IMR-90 (cell line): ENCODE measurements around the gene BAIAP2. TPM values are rescaled to one million over a fixed set of nuclear protein-coding genes. Genes with fewer than 3 reads are reported as not detected.

Experiments
- ATAC-seq: fragments of 200-7000 bp; cut with Tn5 transposase; 2 replicates; pipeline ENCODE4 v1.9.1; 2020; ENCODE audit warnings: low read depth, mild to moderate bottlenecking, moderate library complexity
- BruUV-seq: library from RNA; stranded (reverse); fragments of 400-500 nt; replicated peaks from 2 replicates; lab custom pipeline; 2021; lab: Mats Ljungman, UMichigan
- CTCF ChIA-PET: fragments of 300-600 bp; formaldehyde crosslinking; extraction: SDS; loops from one replicate; lab custom pipeline; 2021; ENCODE audit warnings: antibody characterized with exemption; lab: Yijun Ruan, JAX
- POLR2A ChIA-PET: fragments of 300-600 bp; sonication (Branson Sonifier 250); formaldehyde crosslinking; loops from one replicate; lab custom pipeline; 2022; ENCODE audit warnings: antibody characterized with exemption; ENCODE audit not compliant: unreplicated experiment; lab: Charles Lee
- DNase-seq: peaks from one replicate; pipeline ENCODE4 v3.0.0; 2013
- H2AFZ ChIP-seq: replicated peaks from 2 replicates; pipeline ENCODE3; 2013; ENCODE audit warnings: low read length, mild to moderate bottlenecking; ENCODE audit not compliant: poor library complexity
- H2AK5ac ChIP-seq: 2 replicates; pipeline ENCODE4 v1.6.1; 2013; ENCODE audit warnings: low read depth, low read length, inconsistent platforms
- H2AK9ac ChIP-seq: replicated peaks from 2 replicates; pipeline ENCODE3; 2013; ENCODE audit warnings: mild to moderate bottlenecking, low read depth, low read length, moderate library complexity; ENCODE audit not compliant: poor library complexity
- H2BK120ac ChIP-seq: 2 replicates; pipeline ENCODE4 v1.6.1; 2013; ENCODE audit warnings: low read depth, low read length, inconsistent platforms
- H2BK15ac ChIP-seq: 3 replicates; pipeline ENCODE4 v1.6.1; 2013; ENCODE audit warnings: low read depth, low read length, inconsistent platforms
- H2BK20ac ChIP-seq: 2 replicates; pipeline ENCODE4 v1.6.1; 2013; ENCODE audit warnings: low read depth, mild to moderate bottlenecking, inconsistent platforms, low read length, moderate library complexity
- H2BK5ac ChIP-seq: 2 replicates; pipeline ENCODE4 v1.6.1; 2013; ENCODE audit warnings: mild to moderate bottlenecking, low read depth, low read length, inconsistent platforms; ENCODE audit not compliant: poor library complexity, severe bottlenecking
- H3K14ac ChIP-seq: replicated peaks from 2 replicates; pipeline ENCODE4 v1.6.1; 2013; ENCODE audit warnings: low read depth, low read length, inconsistent platforms
- H3K18ac ChIP-seq: 2 replicates; pipeline ENCODE4 v1.6.1; 2013; ENCODE audit warnings: low read depth, low read length, control low read depth
- H3K23ac ChIP-seq: 2 replicates; pipeline ENCODE4 v1.6.1; 2013; ENCODE audit warnings: low read depth, low read length, inconsistent platforms
- H3K27ac ChIP-seq: 2 replicates; pipeline ENCODE4 v1.5.1; 2013; ENCODE audit warnings: mild to moderate bottlenecking, control low read depth, low read length; ENCODE audit not compliant: insufficient read depth
- H3K27me3 ChIP-seq: 2 replicates; pipeline ENCODE4 v1.6.1; 2013; ENCODE audit warnings: low read length; ENCODE audit not compliant: control insufficient read depth, insufficient read depth
- H3K36me3 ChIP-seq: 2 replicates; pipeline ENCODE4 v1.6.1; 2013; ENCODE audit warnings: low read length, mixed read lengths; ENCODE audit not compliant: control insufficient read depth, insufficient read depth
- H3K4ac ChIP-seq: 2 replicates; pipeline ENCODE4 v1.6.1; 2013; ENCODE audit warnings: low read depth, low read length, inconsistent platforms
- H3K4me1 ChIP-seq: 2 replicates; pipeline ENCODE4 v1.6.1; 2013; ENCODE audit warnings: low read length, mixed read lengths; ENCODE audit not compliant: control insufficient read depth, insufficient read depth
- H3K4me2 ChIP-seq: 2 replicates; pipeline ENCODE4 v1.6.1; 2013; ENCODE audit warnings: low read depth, mild to moderate bottlenecking, control low read depth, low read length, moderate library complexity
- H3K4me3 ChIP-seq: 2 replicates; pipeline ENCODE4 v1.5.1; 2013; ENCODE audit warnings: low read depth, mild to moderate bottlenecking, control low read depth, low read length, moderate library complexity; ENCODE audit not compliant: insufficient read depth
- H3K56ac ChIP-seq: 2 replicates; pipeline ENCODE4 v1.6.1; 2013; ENCODE audit warnings: low read length, inconsistent platforms; ENCODE audit not compliant: insufficient read depth; ENCODE audit errors: extremely low read depth
- H3K79me1 ChIP-seq, 2 experiments: 2 replicates each; pipeline ENCODE4 v1.6.1; 2013; ENCODE audit warnings: low read length in 2 of 2, inconsistent platforms in 1 of 2, low read depth in 1 of 2
- H3K9ac ChIP-seq: 2 replicates; pipeline ENCODE4 v1.6.1; 2013; ENCODE audit warnings: low read depth, low read length, control low read depth
- H3K9me1 ChIP-seq: 2 replicates; pipeline ENCODE4 v1.6.1; 2013; ENCODE audit warnings: low read length, inconsistent platforms; ENCODE audit not compliant: insufficient read depth
- H3K9me3 ChIP-seq: 2 replicates; pipeline ENCODE4 v1.6.1; 2013; ENCODE audit warnings: low read length; ENCODE audit not compliant: control insufficient read depth, insufficient read depth
- H4K20me1 ChIP-seq: 2 replicates; pipeline ENCODE4 v1.6.1; 2013; ENCODE audit warnings: low read length, inconsistent platforms; ENCODE audit not compliant: insufficient read depth
- H4K5ac ChIP-seq: 2 replicates; pipeline ENCODE4 v1.6.1; 2013; ENCODE audit warnings: mild to moderate bottlenecking, low read depth, low read length, control low read depth
- H4K8ac ChIP-seq, 2 experiments: 2 replicates each; pipeline ENCODE4 v1.6.1; 2013; ENCODE audit warnings: low read depth in 2 of 2, low read length in 2 of 2, control low read depth in 1 of 2, inconsistent platforms in 1 of 2
- H4K91ac ChIP-seq: 2 replicates; pipeline ENCODE4 v1.6.1; 2013; ENCODE audit warnings: low read depth, low read length, inconsistent platforms; ENCODE audit not compliant: insufficient read depth
- BHLHE40 ChIP-seq: fragments of 150-350 bp; IDR thresholded peaks from 2 replicates; pipeline ENCODE4 v1.6.1; 2016; ENCODE audit warnings: mild to moderate bottlenecking, low read depth, low read length
- CEBPB ChIP-seq: IDR thresholded peaks from 2 replicates; pipeline ENCODE4 v1.6.1; 2012; ENCODE audit warnings: low read depth, low read length, improper control_type of control experiment
- CHD1 ChIP-seq: IDR thresholded peaks from 2 replicates; pipeline ENCODE4 v1.6.1; 2012; ENCODE audit warnings: low read depth, low read length, improper control_type of control experiment
- CTCF ChIP-seq: conservative IDR thresholded peaks from 2 replicates; pipeline ENCODE4 v1.5.1; 2012; ENCODE audit warnings: mild to moderate bottlenecking, low read depth, low read length, improper control_type of control experiment
- ELK1 ChIP-seq: fragments of 150-350 bp; IDR thresholded peaks from 2 replicates; pipeline ENCODE4 v1.6.1; 2016; ENCODE audit warnings: low read depth, mild to moderate bottlenecking, low read length, moderate library complexity, borderline replicate concordance
- FOS ChIP-seq: fragments of 150-350 bp; IDR thresholded peaks from 2 replicates; pipeline ENCODE4 v1.6.1; 2016; ENCODE audit warnings: low read depth, low read length
- MAZ ChIP-seq: IDR thresholded peaks from 2 replicates; pipeline ENCODE4 v1.6.1; 2012; ENCODE audit warnings: low read depth, mild to moderate bottlenecking, low read length, improper control_type of control experiment, moderate library complexity, borderline replicate concordance
- MXI1 ChIP-seq: IDR thresholded peaks from 2 replicates; pipeline ENCODE4 v1.6.1; 2012; ENCODE audit warnings: low read depth, mild to moderate bottlenecking, low read length, moderate library complexity, borderline replicate concordance
- NFE2L2 ChIP-seq: fragments of 150-350 bp; IDR thresholded peaks from 2 replicates; pipeline ENCODE4 v1.6.1; 2016; ENCODE audit warnings: low read depth, mild to moderate bottlenecking, low read length
- POLR2A ChIP-seq: IDR thresholded peaks from 2 replicates; pipeline ENCODE4 v1.6.1; 2012; ENCODE audit warnings: mild to moderate bottlenecking, low read depth, low read length
- RAD21 ChIP-seq: IDR thresholded peaks from 2 replicates; pipeline ENCODE4 v1.6.1; 2012; ENCODE audit warnings: low read length, improper control_type of control experiment
- RCOR1 ChIP-seq: IDR thresholded peaks from 2 replicates; pipeline ENCODE4 v1.6.1; 2012; ENCODE audit warnings: mild to moderate bottlenecking, low read length, improper control_type of control experiment; ENCODE audit not compliant: insufficient replicate concordance
- RFX5 ChIP-seq: IDR thresholded peaks from 2 replicates; pipeline ENCODE4 v1.8.0; 2012; ENCODE audit warnings: low read depth, mild to moderate bottlenecking, low read length, moderate library complexity
- SMC3 ChIP-seq: fragments of 150-350 bp; IDR thresholded peaks from 2 replicates; pipeline ENCODE4 v1.6.1; 2016; ENCODE audit warnings: low read depth, mild to moderate bottlenecking, antibody characterized with exemption, low read length, moderate library complexity
- USF2 ChIP-seq: fragments of 150-350 bp; IDR thresholded peaks from 2 replicates; pipeline ENCODE4 v1.6.1; 2017; ENCODE audit warnings: mild to moderate bottlenecking, antibody characterized with exemption, low read length, low read depth
- WGBS, 2 experiments: methylation state at CpG; one replicate each; pipeline versions ENCODE4 v1.1.5 to v1.1.7; 2013; ENCODE audit warnings: missing lambda C conversion rate in 2 of 2; ENCODE audit not compliant: insufficient read length in 1 of 2; ENCODE audit errors: extremely low coverage in 2 of 2; 5-methylcytosine and 5-hydroxymethylcytosine counted together
- dilution Hi-C: fragments of 300-500 bp; cut with HindIII; formaldehyde crosslinking; loops from one replicate; pipeline ENCODE4 v1.14.3; 2018; ENCODE audit warnings: low sequenced_read_pairs; ENCODE audit not compliant: unreplicated experiment
- in situ Hi-C: fragments of 300-500 bp; cut with MboI; formaldehyde crosslinking; loops from 3 replicates; pipeline ENCODE4 v1.14.3; 2019; ENCODE audit warnings: low sequenced_read_pairs, inconsistent platforms, mixed read lengths
- intact Hi-C: fragments of 100-400 bp; cut with micrococcal nuclease; formaldehyde crosslinking; loops from 2 replicates; pipeline ENCODE4 v1.10.0; 2022
- polyA plus RNA-seq, 3 experiments: library from polyadenylated mRNA; depleted of rRNA; stranded (reverse); fragments of >200 nt; gene quantifications; 2 replicates each; pipeline ENCODE4 v1.2.3, GENCODE V29; 2012; ENCODE audit warnings: low replicate concordance in 1 of 3
- total RNA-seq: library from RNA; depleted of rRNA; stranded (reverse); fragments of >200 nt; gene quantifications from 2 replicates; pipeline ENCODE4 v1.2.3, GENCODE V29; 2012

The BAIAP2 gene
- total and polyA plus RNA-seq, 2 of the 4 experiments (the other 2 are of a cell fraction): 18.3 to 32.6 TPM

- Histone ChIP-seq H3K27me3 (peaks cover 54% of the 10 kb centered on the region), H3K9me3 (no peaks in the 10 kb centered on the region), H3K23ac (no peak overlapping the region), H3K9me1 (no peaks in the 10 kb centered on the region), H3K4me2 (no peak overlapping the region), H4K8ac (no peak overlapping the region), H2BK5ac (no peak overlapping the region), H2AK5ac (no peak overlapping the region), H3K36me3 (no peaks in the 10 kb centered on the region), H3K27ac (no peak overlapping the region), H3K56ac (no peak overlapping the region), H2AK9ac (peak overlapping the region; percentile 78), H4K5ac (no peak overlapping the region), H2AFZ (no peak overlapping the region), H3K4me1 (no peaks in the 10 kb centered on the region), H4K91ac (no peak overlapping the region), H3K79me1 (no peaks in the 10 kb centered on the region), H4K20me1 (no peaks in the 10 kb centered on the region), H3K4ac (no peak overlapping the region), H2BK120ac (no peak overlapping the region), H3K14ac (no peak overlapping the region), H3K18ac (no peak overlapping the region), H3K9ac (no peak overlapping the region), H3K4me3 (no peak overlapping the region), H2BK20ac (no peak overlapping the region), H2BK15ac (no peak overlapping the region)
- intact Hi-C loops (no loop called here), dilution Hi-C loops (no loop called here), in situ Hi-C loops (no loop called here)
- ATAC-seq: no peak
- BruUV-seq: no TSS peak
- ChIA-PET POLR2A (no interaction called here), CTCF (no interaction called here)
- DNase-seq: no peak
- 40% methylated on average over 8 of the region's 19 CpGs; no CpG with 5 or more reads in 1 of the 2 experiments for WGBS, 2 experiments
- TF ChIP-seq ELK1 (no peak), RCOR1 (no peak), CTCF (no peak), RFX5 (no peak), RAD21 (no peak), USF2 (no peak), CEBPB (no peak), POLR2A (no peak), BHLHE40 (no peak), FOS (no peak), NFE2L2 (no peak), SMC3 (no peak), CHD1 (no peak), MAZ (no peak), MXI1 (no peak)
These were observed 129.7 kb downstream of the BAIAP2 start for GRCh38 chr17:81164371-81165245.
